GM13977 (cell line): ENCODE measurements around the gene FBRSL1.

Source experiments
- DNase-seq: peaks from one replicate; pipeline ENCODE4 v3.0.0; 2012; ENCODE audit warnings: low spot score
- in situ Hi-C: fragments of 300-500 bp; cut with MboI; formaldehyde crosslinking; loops from one replicate; pipeline ENCODE4 v1.12.0; 2022; ENCODE audit warnings: low sequenced_read_pairs, low pct_unique_long_range_greater_than_20kb, mixed read lengths, inconsistent platforms; ENCODE audit not compliant: unreplicated experiment
- TF ChIP-seq, protein P1 (sequence below): IDR thresholded peaks from 2 replicates; pipeline ENCODE4 v1.5.1; 2012; ENCODE audit warnings: mild to moderate bottlenecking, control low read depth; ENCODE audit not compliant: insufficient read depth; ENCODE audit errors: extremely low read depth, missing control alignments

FBRSL1 gene

DNA sequence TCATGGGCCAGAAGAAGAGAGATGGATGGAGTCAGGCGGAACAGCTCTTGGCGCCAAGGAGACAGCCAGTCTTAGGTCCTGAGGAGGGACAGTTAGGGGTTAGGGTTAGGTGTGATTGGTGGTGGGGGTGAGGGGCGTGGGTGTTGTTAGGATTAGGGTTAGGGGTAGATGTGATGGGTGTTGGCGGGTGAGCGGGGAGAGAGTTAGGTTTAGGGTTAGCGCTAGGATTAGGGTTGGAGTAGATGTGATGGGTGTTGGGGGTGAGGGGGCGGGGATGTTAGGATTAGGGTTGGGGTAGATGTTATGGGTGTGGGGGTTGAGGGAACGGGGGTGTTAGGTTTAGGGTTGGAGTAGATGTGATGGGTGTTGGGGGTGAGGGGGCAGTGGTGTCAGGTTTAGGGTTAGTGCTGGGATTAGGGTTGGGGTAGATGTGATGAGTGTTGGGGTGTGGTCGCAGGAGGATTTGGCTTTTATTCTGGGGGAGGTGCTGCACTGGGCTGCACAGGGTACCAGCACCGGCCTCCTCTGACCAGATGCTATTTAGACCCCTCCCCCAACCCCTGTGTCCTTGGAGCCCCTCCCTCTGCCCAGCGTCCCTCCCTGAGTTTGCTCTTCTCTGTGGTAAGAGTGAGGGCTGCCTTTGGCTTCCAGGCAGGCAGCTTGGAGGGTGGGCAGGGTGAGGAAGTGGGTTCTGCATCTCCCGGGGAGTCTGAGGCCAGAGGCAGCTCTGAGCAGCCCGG, 35.6 kb upstream of the FBRSL1 start:
- in situ Hi-C loops: no loop called here

DNA sequence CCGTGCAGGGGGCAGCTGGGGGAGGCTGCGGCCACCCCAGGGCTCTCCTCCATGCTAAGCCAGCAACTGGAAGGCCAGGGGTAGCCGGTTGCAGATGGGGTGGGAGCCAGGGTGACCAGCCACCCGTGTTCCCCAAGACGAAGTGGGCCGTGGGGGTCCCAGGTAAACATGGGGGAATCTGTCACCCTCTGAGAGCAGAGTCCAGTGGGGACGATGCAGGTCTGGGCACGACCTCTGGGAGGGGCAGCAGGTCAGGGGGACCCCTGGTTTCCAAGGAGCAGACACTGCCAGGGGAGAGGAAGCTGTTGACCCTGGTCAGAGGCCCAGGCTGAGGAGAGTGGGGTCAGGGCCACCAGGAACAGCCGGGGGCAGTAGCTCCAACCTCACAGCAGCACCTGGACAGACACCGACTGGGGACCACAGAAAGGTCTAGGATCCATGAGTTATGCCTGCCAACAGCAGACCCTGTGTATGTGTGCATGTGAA, 35.0 kb upstream of the FBRSL1 start:
- no peak for DNase-seq
- TF ChIP-seq, protein P1, sequence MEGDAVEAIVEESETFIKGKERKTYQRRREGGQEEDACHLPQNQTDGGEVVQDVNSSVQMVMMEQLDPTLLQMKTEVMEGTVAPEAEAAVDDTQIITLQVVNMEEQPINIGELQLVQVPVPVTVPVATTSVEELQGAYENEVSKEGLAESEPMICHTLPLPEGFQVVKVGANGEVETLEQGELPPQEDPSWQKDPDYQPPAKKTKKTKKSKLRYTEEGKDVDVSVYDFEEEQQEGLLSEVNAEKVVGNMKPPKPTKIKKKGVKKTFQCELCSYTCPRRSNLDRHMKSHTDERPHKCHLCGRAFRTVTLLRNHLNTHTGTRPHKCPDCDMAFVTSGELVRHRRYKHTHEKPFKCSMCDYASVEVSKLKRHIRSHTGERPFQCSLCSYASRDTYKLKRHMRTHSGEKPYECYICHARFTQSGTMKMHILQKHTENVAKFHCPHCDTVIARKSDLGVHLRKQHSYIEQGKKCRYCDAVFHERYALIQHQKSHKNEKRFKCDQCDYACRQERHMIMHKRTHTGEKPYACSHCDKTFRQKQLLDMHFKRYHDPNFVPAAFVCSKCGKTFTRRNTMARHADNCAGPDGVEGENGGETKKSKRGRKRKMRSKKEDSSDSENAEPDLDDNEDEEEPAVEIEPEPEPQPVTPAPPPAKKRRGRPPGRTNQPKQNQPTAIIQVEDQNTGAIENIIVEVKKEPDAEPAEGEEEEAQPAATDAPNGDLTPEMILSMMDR: no peak
- in situ Hi-C loops: no loop called here

More for the DNA sequence above, 35.6 kb upstream of the FBRSL1 start:
- TF ChIP-seq, protein P1: no peak
- DNase-seq: no peak

DNA sequence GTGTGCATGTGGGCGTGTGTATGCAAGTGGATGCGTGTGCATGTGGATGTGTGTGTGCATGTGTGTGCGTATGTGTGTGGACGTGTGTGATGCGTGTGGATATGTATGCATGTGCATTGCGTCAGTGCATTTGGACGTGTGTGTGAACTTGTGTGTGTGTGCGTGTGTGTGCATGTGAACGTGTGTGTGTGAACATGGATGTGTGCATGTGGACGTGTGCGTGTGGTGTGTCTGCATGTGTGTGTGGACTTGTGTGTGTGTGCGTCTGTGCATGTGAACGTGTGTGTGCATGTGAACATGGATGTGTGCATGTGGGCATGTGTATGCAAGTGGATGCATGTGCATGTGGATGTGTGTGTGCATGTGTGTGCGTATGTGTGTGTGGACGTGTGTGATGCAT, 34.4 kb upstream of the FBRSL1 start:
- DNase-seq: no peak
- TF ChIP-seq, protein P1: no peak
- in situ Hi-C loops: no loop called here

DNA sequence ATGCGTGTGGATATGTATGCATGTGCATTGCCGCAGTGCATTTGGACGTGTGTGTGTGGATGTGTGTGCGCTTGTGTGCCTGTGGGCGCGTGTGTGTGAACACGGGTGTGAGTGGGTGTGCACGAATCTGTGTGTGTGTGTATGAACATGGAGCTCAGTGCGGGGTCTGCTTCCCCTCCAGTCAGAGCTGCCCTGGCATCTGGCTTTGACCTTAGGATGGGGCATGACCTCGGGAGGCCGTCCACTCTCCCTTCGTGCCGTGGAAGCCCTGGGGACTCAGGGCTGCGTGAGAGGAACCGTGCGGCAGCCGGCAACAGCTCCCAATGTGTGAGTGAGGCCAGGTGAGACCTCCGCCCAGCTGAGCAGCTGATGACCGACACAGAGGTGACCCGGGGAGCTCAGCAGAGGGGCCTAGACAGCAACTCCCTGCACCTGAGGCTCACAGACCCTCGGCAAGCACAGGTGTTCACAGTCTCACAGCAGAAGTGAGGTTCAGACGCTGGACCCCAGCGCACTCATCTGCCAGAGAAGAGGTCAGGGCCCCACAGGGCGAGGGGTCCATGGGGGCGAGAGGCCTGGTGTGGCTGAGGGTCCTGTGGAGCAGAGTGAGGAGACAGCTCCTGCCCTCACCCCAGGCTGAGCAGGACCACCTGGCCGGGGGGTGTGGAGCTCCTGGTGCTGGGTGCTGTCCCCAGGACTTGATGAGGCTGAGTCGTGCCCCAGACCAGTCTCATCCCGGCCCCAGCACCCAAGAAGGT, 33.6 kb upstream of the FBRSL1 start:
- TF ChIP-seq, protein P1: no peak
- in situ Hi-C loops: no loop called here
- no peak for DNase-seq

DNA sequence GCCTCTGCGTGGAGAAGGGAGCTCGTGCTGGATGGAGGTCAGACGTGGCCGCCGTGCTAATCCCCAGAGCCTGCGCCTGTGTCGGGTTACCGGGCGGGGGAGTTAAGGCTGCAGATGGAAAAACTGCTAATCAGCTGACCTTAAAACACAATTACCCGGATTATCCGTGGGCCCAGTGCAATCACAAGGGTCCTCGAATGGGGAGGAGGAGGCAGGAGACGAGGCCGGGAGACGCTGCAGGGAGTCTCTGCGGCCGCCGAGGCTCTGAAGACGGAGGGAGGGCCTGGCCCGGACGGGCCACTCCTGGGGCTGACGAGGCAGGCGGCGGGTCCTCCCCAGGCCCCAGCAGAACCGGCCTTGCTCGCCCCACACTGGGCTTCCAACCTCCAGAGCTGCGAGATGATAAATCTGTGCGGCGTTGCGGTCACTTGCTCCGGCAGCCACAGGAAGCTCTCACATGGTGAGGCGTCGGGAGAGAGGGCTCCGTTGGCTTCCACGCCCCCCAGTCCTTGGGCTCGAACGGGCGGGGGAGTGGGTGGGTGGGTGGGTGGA, 32.9 kb upstream of the FBRSL1 start:
- in situ Hi-C loops: no loop called here
- no peak for DNase-seq
- TF ChIP-seq, protein P1: no peak

DNA sequence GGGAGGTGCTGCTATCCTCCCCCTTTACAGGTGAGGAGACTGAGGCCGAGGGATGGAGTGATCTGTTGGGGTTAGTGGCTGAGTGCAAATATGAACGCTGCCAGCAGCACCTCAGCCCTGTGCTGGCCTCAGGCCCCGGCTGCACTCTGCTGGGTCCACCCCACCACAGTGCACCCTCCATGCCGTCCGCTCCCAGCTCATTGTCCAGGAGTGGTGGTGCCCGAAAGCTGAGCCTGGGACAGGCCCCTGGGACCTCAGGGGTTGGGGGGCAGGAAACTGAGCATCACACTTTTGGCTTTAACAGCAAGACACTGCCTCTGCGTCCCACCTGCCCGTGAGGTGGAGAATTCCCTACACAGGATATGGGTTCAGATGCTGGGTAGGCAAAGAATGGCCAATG, 31.5 kb upstream of the FBRSL1 start:
- in situ Hi-C loops: no loop called here
- TF ChIP-seq, protein P1: no peak

More for the DNA sequence above, 31.5 kb upstream of the FBRSL1 start:
- DNase-seq: no peak
